Liver (tissue), 9 donors: Measurements from ENCODE around the gene PGAP6. TPM values are rescaled to one million over a fixed set of nuclear protein-coding genes. Genes with fewer than 3 reads are reported as not detected.

ENCODE experiments used
- DNase-seq: peaks from one replicate; pipeline ENCODE4 v3.0.0-alpha.2; 2017; ENCODE audit warnings: low spot score
- H3K27ac ChIP-seq, 2 donors: one replicate each; pipeline ENCODE4 v1.7.0; 2013; ENCODE audit warnings: inconsistent platforms in 2 of 2, low read length in 2 of 2, control low read depth in 1 of 2, low read depth in 1 of 2, mild to moderate bottlenecking in 1 of 2
- H3K27me3 ChIP-seq, 4 donors: one replicate each; pipeline versions ENCODE4 v1.6.1 to v1.7.0; 2013; ENCODE audit warnings: low read length in 3 of 4, inconsistent platforms in 1 of 4, mild to moderate bottlenecking in 1 of 4, moderate library complexity in 1 of 4; ENCODE audit not compliant: control insufficient read depth in 4 of 4, insufficient read depth in 4 of 4
- H3K36me3 ChIP-seq, 4 donors: one replicate each; pipeline versions ENCODE4 v1.6.1 to v1.7.0; 2013; ENCODE audit warnings: low read length in 3 of 4, mild to moderate bottlenecking in 3 of 4, low read depth in 1 of 4, moderate library complexity in 1 of 4; ENCODE audit not compliant: control insufficient read depth in 4 of 4, insufficient read depth in 3 of 4
- H3K4me1 ChIP-seq, 4 donors: one replicate each; pipeline versions ENCODE4 v1.6.1 to v1.7.0; 2013; ENCODE audit warnings: low read length in 3 of 4, mild to moderate bottlenecking in 3 of 4, moderate library complexity in 1 of 4; ENCODE audit not compliant: control insufficient read depth in 4 of 4, insufficient read depth in 4 of 4
- H3K4me3 ChIP-seq, 3 donors: one replicate each; pipeline versions ENCODE4 v1.6.1 to v1.7.0; 2013; ENCODE audit warnings: low read length in 3 of 3, control low read depth in 1 of 3, low read depth in 1 of 3, mild to moderate bottlenecking in 1 of 3
- H3K9ac ChIP-seq, 2 donors: one replicate each; pipeline ENCODE4 v1.7.0; 2013; ENCODE audit warnings: low read length in 2 of 2, mild to moderate bottlenecking in 2 of 2, moderate library complexity in 2 of 2, control low read depth in 1 of 2, low read depth in 1 of 2
- H3K9me3 ChIP-seq, 4 donors: one replicate each; pipeline versions ENCODE4 v1.6.1 to v1.7.0; 2013; ENCODE audit warnings: low read length in 3 of 4; ENCODE audit not compliant: control insufficient read depth in 4 of 4
- EGR1 ChIP-seq, 2 donors: IDR thresholded peaks; 2 replicates each; pipeline ENCODE4 v1.6.1; 2016 to 2018; ENCODE audit warnings: antibody characterized with exemption in 2 of 2, low read depth in 2 of 2
- FOXA1 ChIP-seq: IDR thresholded peaks from 2 replicates; pipeline ENCODE4 v1.6.1; 2016; ENCODE audit warnings: antibody characterized with exemption
- FOXA2 ChIP-seq: IDR thresholded peaks from 2 replicates; pipeline ENCODE4 v1.6.1; 2016; ENCODE audit warnings: antibody characterized with exemption
- HNF4A ChIP-seq, 2 donors: conservative IDR thresholded peaks; 2 replicates each; pipeline ENCODE4 v1.6.1; 2016; ENCODE audit warnings: antibody characterized with exemption in 2 of 2, mild to moderate bottlenecking in 2 of 2
- HNF4G ChIP-seq: IDR thresholded peaks from 2 replicates; pipeline ENCODE4 v1.6.1; 2016; ENCODE audit warnings: antibody characterized with exemption
- JUND ChIP-seq, 2 donors: IDR thresholded peaks; 2 replicates each; pipeline ENCODE4 v1.6.1; 2016; ENCODE audit warnings: antibody characterized with exemption in 2 of 2
- NR2F2 ChIP-seq: IDR thresholded peaks from 2 replicates; pipeline ENCODE4 v1.6.1; 2016; ENCODE audit warnings: antibody characterized with exemption
- RAD21 ChIP-seq, 2 donors: IDR thresholded peaks; 2 replicates each; pipeline ENCODE4 v1.6.1; 2016; ENCODE audit warnings: antibody characterized with exemption in 2 of 2, mild to moderate bottlenecking in 2 of 2
- REST ChIP-seq: IDR thresholded peaks from 2 replicates; pipeline ENCODE4 v1.6.1; 2016; ENCODE audit warnings: antibody characterized with exemption, mild to moderate bottlenecking
- SP1 ChIP-seq: IDR thresholded peaks from 2 replicates; pipeline ENCODE4 v1.6.1; 2018; ENCODE audit warnings: antibody characterized with exemption, mild to moderate bottlenecking
- TAF1 ChIP-seq: conservative IDR thresholded peaks from 2 replicates; pipeline ENCODE4 v1.6.1; 2016; ENCODE audit warnings: antibody characterized with exemption, mild to moderate bottlenecking
- WGBS: extraction: QIAGEN DNeasy Blood & Tissue Kit; methylation state at CpG from one replicate; pipeline ENCODE4 v1.1.7; 2013; 5-methylcytosine and 5-hydroxymethylcytosine counted together
- polyA plus RNA-seq, 2 donors: library from polyadenylated mRNA; stranded (reverse) in 1 of 2; unstranded in 1 of 2; fragments of 200-250 nt in 1 of 2; fragments of >200 nt in 1 of 2; fragmentation: Nextera tagmentation in 1 of 2; extraction: Ambion mirVana in 1 of 2; gene quantifications; one replicate each; pipeline versions ENCODE4 v1.2.1 to v1.2.3, GENCODE V29; 2013 to 2015
- total RNA-seq, 2 donors: library from RNA; depleted of rRNA; stranded (reverse); fragments of >200 nt; gene quantifications; one replicate each; pipeline ENCODE4 v1.2.3, GENCODE V29; 2014
- TF ChIP-seq, protein P1 (sequence below): IDR thresholded peaks from 2 replicates; pipeline ENCODE4 v1.6.1; 2016; ENCODE audit warnings: antibody characterized with exemption
- TF ChIP-seq, protein P2 (sequence below): IDR thresholded peaks from 2 replicates; pipeline ENCODE4 v1.6.1; 2016; ENCODE audit warnings: antibody characterized with exemption
- TF ChIP-seq, protein P3 (sequence below): fragments of 150-350 bp; IDR thresholded peaks from 2 replicates; pipeline ENCODE4 v1.5.1; 2017; ENCODE audit warnings: improper control_type of control experiment, low read depth, low read length; ENCODE audit not compliant: missing input control
- donor health status: healthy.
- donor health status: healthy.
- donor health status: healthy.
- donor health status: healthy.
- donor health status: healthy.

PGAP6 gene
- total and polyA plus RNA-seq, 4 donors = 18.9 to 50.5 (median 38.0) TPM

DNA sequence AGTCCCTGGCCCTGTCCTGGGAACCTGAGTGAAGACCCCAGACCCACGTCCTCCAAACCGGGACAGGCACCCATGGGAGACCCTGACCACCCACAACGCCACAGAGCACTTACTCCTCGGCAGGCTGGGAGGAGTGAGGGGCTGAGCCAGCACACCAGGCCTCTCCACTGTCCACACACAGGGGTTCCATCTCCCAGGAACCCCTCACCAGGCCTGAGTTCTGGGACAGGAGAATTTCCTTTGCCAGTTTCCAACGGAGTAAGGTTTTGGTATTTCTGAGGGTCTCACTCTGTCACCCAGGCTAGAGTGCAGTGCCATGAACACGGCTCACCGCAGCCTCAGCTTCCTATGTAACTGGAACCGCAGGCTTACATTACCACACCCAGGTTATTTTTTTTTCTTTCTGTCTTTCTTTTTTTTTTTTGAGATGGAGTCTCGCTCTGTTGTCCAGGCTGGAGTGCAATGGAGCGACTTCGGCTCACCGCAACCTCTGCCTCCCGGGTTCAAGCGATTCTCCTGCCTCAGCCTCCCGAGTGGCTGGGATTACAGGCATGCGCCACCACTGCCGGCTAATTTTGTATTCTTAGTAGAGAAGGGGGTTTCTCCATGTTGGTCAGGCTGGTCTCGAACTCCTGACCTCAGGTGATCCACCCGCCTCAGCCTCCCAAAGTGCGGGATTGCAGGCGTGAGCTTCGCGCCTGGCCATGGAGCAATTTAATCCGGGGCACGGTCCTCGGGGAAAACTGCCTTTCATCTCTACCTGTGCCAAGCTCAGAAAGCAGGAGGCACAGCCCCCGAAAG lies 1.6 kb downstream of the PGAP6 start:
- H3K36me3 ChIP-seq = peaks cover 0 to 13% (median 5%) of the 10 kb centered on the region in 4 donors
- peak overlapping the region in 1 of 3 donors; percentile 80 for H3K4me3 ChIP-seq
- H3K9me3 ChIP-seq = no peaks in the 10 kb centered on the region
- no peak overlapping the region for H3K27ac ChIP-seq
- DNase-seq = no peak
- 82% methylated on average over 27 of the region's 27 CpGs for WGBS
- H3K4me1 ChIP-seq = peaks cover 0 to 26% (median 15%) of the 10 kb centered on the region in 4 donors
- H3K27me3 ChIP-seq = no peaks in the 10 kb centered on the region
- no peak for TF ChIP-seq JUND (IDR thresholded peaks at IDR 0.05)
- TF ChIP-seq HNF4A (conservative IDR thresholded peaks at IDR 0.05) = no peak
- no peak for TF ChIP-seq EGR1 (IDR thresholded peaks at IDR 0.05; ENCODE audit: low read depth in 2 of 2)
- TF ChIP-seq HNF4G = no peak
- TF ChIP-seq, protein P1, sequence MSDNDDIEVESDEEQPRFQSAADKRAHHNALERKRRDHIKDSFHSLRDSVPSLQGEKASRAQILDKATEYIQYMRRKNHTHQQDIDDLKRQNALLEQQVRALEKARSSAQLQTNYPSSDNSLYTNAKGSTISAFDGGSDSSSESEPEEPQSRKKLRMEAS = no peak
- TF ChIP-seq SP1 = no peak
- TF ChIP-seq RAD21 (IDR thresholded peaks at IDR 0.05) = no peak
- TF ChIP-seq, protein P2, sequence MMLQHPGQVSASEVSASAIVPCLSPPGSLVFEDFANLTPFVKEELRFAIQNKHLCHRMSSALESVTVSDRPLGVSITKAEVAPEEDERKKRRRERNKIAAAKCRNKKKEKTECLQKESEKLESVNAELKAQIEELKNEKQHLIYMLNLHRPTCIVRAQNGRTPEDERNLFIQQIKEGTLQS = no peak
- no peak for TF ChIP-seq REST
- TF ChIP-seq FOXA2 = no peak
- H3K9ac ChIP-seq = no peak overlapping the region

- H3K4me1 ChIP-seq = peaks cover 0 to 26% (median 15%) of the 10 kb centered on the region in 4 donors
- 84% methylated on average over 16 of the region's 16 CpGs for WGBS
- no peak overlapping the region for H3K27ac ChIP-seq
- H3K4me3 ChIP-seq = no peak overlapping the region
- no peaks in the 10 kb centered on the region for H3K9me3 ChIP-seq
- no peaks in the 10 kb centered on the region for H3K27me3 ChIP-seq
- no peak overlapping the region for H3K9ac ChIP-seq
- DNase-seq = no peak
- TF ChIP-seq NR2F2 (no peak), EGR1 (IDR thresholded peaks at IDR 0.05; ENCODE audit: low read depth in 2 of 2) (no peak)
- TF ChIP-seq, protein P1 = no peak
- peaks cover 0 to 18% (median 11%) of the 10 kb centered on the region in 4 donors for H3K36me3 ChIP-seq
These were observed 2.4 kb downstream of the PGAP6 start for GRCh38 chr16:379183-379960.

DNA sequence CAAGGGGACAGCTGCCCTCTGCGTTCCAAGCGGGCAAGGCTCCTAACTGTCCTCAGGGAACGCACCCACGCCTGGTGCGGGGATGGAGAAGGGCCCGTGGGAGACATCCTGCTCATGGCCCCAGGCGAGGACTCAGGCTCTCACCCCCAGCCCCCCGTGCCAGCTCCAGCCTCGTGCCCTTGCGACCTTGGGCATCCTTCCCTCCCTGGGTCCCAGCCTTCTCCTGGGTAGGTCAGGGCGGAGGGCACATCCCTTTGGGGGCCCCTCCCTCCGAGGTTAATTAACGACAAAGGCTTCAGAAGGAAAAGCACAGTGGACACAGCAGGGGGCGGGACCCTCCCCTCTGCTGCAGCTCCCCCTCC lies 3.0 kb downstream of the PGAP6 start:
- peaks cover 0 to 23% (median 13%) of the 10 kb centered on the region in 4 donors for H3K36me3 ChIP-seq
- no peak overlapping the region for H3K9ac ChIP-seq
- no peak overlapping the region for H3K27ac ChIP-seq
- peaks cover 0 to 26% (median 15%) of the 10 kb centered on the region in 4 donors for H3K4me1 ChIP-seq
- no peaks in the 10 kb centered on the region for H3K9me3 ChIP-seq
- H3K4me3 ChIP-seq = no peak overlapping the region
- 78% methylated on average over 14 of the region's 14 CpGs for WGBS
- H3K27me3 ChIP-seq = no peaks in the 10 kb centered on the region
- no peak for DNase-seq
- no peak for TF ChIP-seq TAF1
- TF ChIP-seq, protein P3, sequence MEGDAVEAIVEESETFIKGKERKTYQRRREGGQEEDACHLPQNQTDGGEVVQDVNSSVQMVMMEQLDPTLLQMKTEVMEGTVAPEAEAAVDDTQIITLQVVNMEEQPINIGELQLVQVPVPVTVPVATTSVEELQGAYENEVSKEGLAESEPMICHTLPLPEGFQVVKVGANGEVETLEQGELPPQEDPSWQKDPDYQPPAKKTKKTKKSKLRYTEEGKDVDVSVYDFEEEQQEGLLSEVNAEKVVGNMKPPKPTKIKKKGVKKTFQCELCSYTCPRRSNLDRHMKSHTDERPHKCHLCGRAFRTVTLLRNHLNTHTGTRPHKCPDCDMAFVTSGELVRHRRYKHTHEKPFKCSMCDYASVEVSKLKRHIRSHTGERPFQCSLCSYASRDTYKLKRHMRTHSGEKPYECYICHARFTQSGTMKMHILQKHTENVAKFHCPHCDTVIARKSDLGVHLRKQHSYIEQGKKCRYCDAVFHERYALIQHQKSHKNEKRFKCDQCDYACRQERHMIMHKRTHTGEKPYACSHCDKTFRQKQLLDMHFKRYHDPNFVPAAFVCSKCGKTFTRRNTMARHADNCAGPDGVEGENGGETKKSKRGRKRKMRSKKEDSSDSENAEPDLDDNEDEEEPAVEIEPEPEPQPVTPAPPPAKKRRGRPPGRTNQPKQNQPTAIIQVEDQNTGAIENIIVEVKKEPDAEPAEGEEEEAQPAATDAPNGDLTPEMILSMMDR = no peak
- no peak for TF ChIP-seq NR2F2
- no peak for TF ChIP-seq HNF4G
- TF ChIP-seq, protein P1 = no peak
- TF ChIP-seq FOXA1 = no peak
- TF ChIP-seq REST = no peak
